GM12878 (cell line): ENCODE measurements around the gene CXCR6. TPM values are rescaled to one million over a fixed set of nuclear protein-coding genes. Genes with fewer than 3 reads are reported as not detected.
A peak's percentile ranks its signal among the peaks of the same experiment; 100 is the strongest.

Experiments
- DPF2 ChIP-seq: fragments of 450-650 bp; IDR thresholded peaks from 2 replicates; pipeline ENCODE4 v1.6.1; 2017; ENCODE audit warnings: mild to moderate bottlenecking
- EED ChIP-seq: sonication (generic); IDR thresholded peaks from 2 replicates; pipeline ENCODE4 v1.6.1; 2016; ENCODE audit warnings: antibody characterized with exemption, low read depth
- EP300 ChIP-seq, 2 experiments: fragments of 150-350 bp in 1 of 2; IDR thresholded peaks; 2 replicates each; pipeline ENCODE4 v1.6.1; 2011 to 2012; ENCODE audit warnings: low read depth in 2 of 2, low read length in 2 of 2, borderline replicate concordance in 1 of 2, improper control_type of control experiment in 1 of 2, inconsistent platforms in 1 of 2; ENCODE audit not compliant: control insufficient read depth in 1 of 2
- ESRRA ChIP-seq: IDR thresholded peaks from 2 replicates; pipeline ENCODE4 v1.6.1; 2012; ENCODE audit warnings: mild to moderate bottlenecking, low read length, improper control_type of control experiment
- EZH2 ChIP-seq: IDR thresholded peaks from 2 replicates; pipeline ENCODE4 v1.6.1; 2012; ENCODE audit warnings: low read depth, mild to moderate bottlenecking, control low read depth, inconsistent platforms, low read length, borderline replicate concordance; ENCODE audit not compliant: control insufficient read depth
- FOXM1 ChIP-seq: IDR thresholded peaks from 2 replicates; pipeline ENCODE4 v1.6.1; 2012; ENCODE audit warnings: low read depth, mild to moderate bottlenecking, inconsistent platforms, low read length, moderate library complexity
- GATAD2B ChIP-seq: fragments of 450-650 bp; conservative IDR thresholded peaks from 2 replicates; pipeline ENCODE4 v1.6.1; 2017; ENCODE audit warnings: low read depth, mild to moderate bottlenecking, moderate library complexity
- HDGF ChIP-seq: fragments of 450-650 bp; IDR thresholded peaks from 2 replicates; pipeline ENCODE4 v1.6.1; 2016; ENCODE audit warnings: antibody characterized with exemption
- IRF4 ChIP-seq: IDR thresholded peaks from 2 replicates; pipeline ENCODE4 v1.6.1; 2011; ENCODE audit warnings: low read depth, low read length
- KDM1A ChIP-seq: fragments of 200-600 bp; sonication (generic); IDR thresholded peaks from 2 replicates; pipeline ENCODE4 v1.6.1; 2016; ENCODE audit warnings: borderline replicate concordance
- NBN ChIP-seq: fragments of 450-650 bp; IDR thresholded peaks from 2 replicates; pipeline ENCODE4 v1.6.1; 2016
- NFXL1 ChIP-seq: fragments of 450-650 bp; IDR thresholded peaks from 2 replicates; pipeline ENCODE4 v1.6.1; 2017; ENCODE audit warnings: antibody characterized with exemption, mild to moderate bottlenecking, borderline replicate concordance
- NFYB ChIP-seq: IDR thresholded peaks from 2 replicates; pipeline ENCODE4 v1.6.1; 2011; ENCODE audit warnings: low read depth, mild to moderate bottlenecking, low read length, improper control_type of control experiment, moderate library complexity; ENCODE audit not compliant: insufficient read depth
- PAX5 ChIP-seq: IDR thresholded peaks from 2 replicates; pipeline ENCODE4 v1.6.1; 2011; ENCODE audit warnings: low read depth, low read length, borderline replicate concordance
- POLR2A ChIP-seq: IDR thresholded peaks from 2 replicates; pipeline ENCODE4 v1.6.1; 2011; ENCODE audit warnings: low read depth, mild to moderate bottlenecking, low read length
- POU2F2 ChIP-seq: IDR thresholded peaks from 3 replicates; pipeline ENCODE4 v1.6.1; 2011; ENCODE audit warnings: low read depth, mild to moderate bottlenecking, low read length, borderline replicate concordance
- RELA ChIP-seq: fragments of 450-650 bp; IDR thresholded peaks from 2 replicates; pipeline ENCODE4 v1.8.0; 2014; ENCODE audit warnings: borderline replicate concordance; ENCODE audit not compliant: partially characterized antibody
- RELB ChIP-seq: fragments of 450-650 bp; IDR thresholded peaks from 2 replicates; pipeline ENCODE4 v1.6.1; 2017; ENCODE audit warnings: low read depth, mild to moderate bottlenecking, moderate library complexity
- RFX5 ChIP-seq: IDR thresholded peaks from 2 replicates; pipeline ENCODE4 v1.6.1; 2011; ENCODE audit warnings: low read depth, low read length, improper control_type of control experiment
- SREBF1 ChIP-seq: IDR thresholded peaks from 2 replicates; pipeline ENCODE4 v1.6.1; 2012; ENCODE audit warnings: mild to moderate bottlenecking, low read length
- STAT1 ChIP-seq: fragments of 450-650 bp; conservative IDR thresholded peaks from 2 replicates; pipeline ENCODE4 v1.6.1; 2014; ENCODE audit warnings: antibody characterized with exemption, mild to moderate bottlenecking
- TCF3 ChIP-seq: IDR thresholded peaks from 2 replicates; pipeline ENCODE4 v1.6.1; 2012; ENCODE audit warnings: low read depth, mild to moderate bottlenecking, low read length, borderline replicate concordance; ENCODE audit not compliant: insufficient read depth
- WRNIP1 ChIP-seq: IDR thresholded peaks from 2 replicates; pipeline ENCODE4 v1.6.1; 2011; ENCODE audit warnings: low read depth, low read length, improper control_type of control experiment, borderline replicate concordance
- ZNF384 ChIP-seq: IDR thresholded peaks from 2 replicates; pipeline ENCODE4 v1.6.1; 2012; ENCODE audit warnings: low read depth, mild to moderate bottlenecking, low read length, improper control_type of control experiment, borderline replicate concordance
- polyA plus RNA-seq, 11 experiments: library from polyadenylated mRNA; depleted of rRNA in 4 of 11; unstranded in 6 of 11; stranded (reverse) in 5 of 11; fragments of >200 nt; fragmentation: Nextera tagmentation in 4 of 11; fragmentation: Illumina TruSeq in 1 of 11; extraction: Ambion mirVana in 4 of 11; extraction: Trizol in 1 of 11; gene quantifications; 1 replicate in 1 of 11; 2 replicates in 10 of 11; pipeline versions ENCODE4 v1.2.1 to v1.2.3, GENCODE V29; 2011 to 2016; ENCODE audit warnings: inconsistent platforms in 2 of 11, missing spikeins in 2 of 11, low read depth in 1 of 11
- total RNA-seq, 4 experiments: library from RNA; depleted of rRNA in 3 of 4; stranded (reverse); fragments of >200 nt in 3 of 4; fragmentation: Illumina TruSeq in 1 of 4; extraction: Trizol in 1 of 4; gene quantifications; 2 replicates each; pipeline versions ENCODE4 v1.2.1 to v1.2.3, GENCODE V29; 2013 to 2021
- TF ChIP-seq, protein P1 (sequence below): fragments of 150-350 bp; IDR thresholded peaks from 2 replicates; pipeline ENCODE4 v1.6.1; 2016; ENCODE audit warnings: low read depth, low read length
- TF ChIP-seq, protein P2 (sequence below): IDR thresholded peaks from 2 replicates; pipeline ENCODE4 v1.6.1; 2011; ENCODE audit warnings: borderline replicate concordance, low read depth, mild to moderate bottlenecking, moderate library complexity, mixed read lengths, low read length; ENCODE audit not compliant: insufficient read depth; ENCODE audit errors: extremely low read length
- TF ChIP-seq, protein P3 (sequence below): IDR thresholded peaks from 2 replicates; pipeline ENCODE4 v1.6.1; 2011; ENCODE audit warnings: low read depth, mild to moderate bottlenecking, low read length, moderate library complexity, borderline replicate concordance; ENCODE audit errors: extremely low read depth

Gene CXCR6
- total and polyA plus RNA-seq, 10 of the 15 experiments (the other 5 are each of a cell fraction or from before 2014, with no cell fraction given), result 0.04 to 0.20 (median 0.12) TPM; not detected in 5

- TF ChIP-seq, protein P1, sequence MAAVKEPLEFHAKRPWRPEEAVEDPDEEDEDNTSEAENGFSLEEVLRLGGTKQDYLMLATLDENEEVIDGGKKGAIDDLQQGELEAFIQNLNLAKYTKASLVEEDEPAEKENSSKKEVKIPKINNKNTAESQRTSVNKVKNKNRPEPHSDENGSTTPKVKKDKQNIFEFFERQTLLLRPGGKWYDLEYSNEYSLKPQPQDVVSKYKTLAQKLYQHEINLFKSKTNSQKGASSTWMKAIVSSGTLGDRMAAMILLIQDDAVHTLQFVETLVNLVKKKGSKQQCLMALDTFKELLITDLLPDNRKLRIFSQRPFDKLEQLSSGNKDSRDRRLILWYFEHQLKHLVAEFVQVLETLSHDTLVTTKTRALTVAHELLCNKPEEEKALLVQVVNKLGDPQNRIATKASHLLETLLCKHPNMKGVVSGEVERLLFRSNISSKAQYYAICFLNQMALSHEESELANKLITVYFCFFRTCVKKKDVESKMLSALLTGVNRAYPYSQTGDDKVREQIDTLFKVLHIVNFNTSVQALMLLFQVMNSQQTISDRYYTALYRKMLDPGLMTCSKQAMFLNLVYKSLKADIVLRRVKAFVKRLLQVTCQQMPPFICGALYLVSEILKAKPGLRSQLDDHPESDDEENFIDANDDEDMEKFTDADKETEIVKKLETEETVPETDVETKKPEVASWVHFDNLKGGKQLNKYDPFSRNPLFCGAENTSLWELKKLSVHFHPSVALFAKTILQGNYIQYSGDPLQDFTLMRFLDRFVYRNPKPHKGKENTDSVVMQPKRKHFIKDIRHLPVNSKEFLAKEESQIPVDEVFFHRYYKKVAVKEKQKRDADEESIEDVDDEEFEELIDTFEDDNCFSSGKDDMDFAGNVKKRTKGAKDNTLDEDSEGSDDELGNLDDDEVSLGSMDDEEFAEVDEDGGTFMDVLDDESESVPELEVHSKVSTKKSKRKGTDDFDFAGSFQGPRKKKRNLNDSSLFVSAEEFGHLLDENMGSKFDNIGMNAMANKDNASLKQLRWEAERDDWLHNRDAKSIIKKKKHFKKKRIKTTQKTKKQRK, result no peak
- TF ChIP-seq NBN, result no peak
- TF ChIP-seq EP300 (IDR thresholded peaks at IDR 0.05; ENCODE audit: borderline replicate concordance in 1 of 2, control insufficient read depth in 1 of 2, low read depth in 2 of 2, low read length in 2 of 2), result peak in 1 of 2 experiments; percentile 31; a peak in 1 of 4 replicates
- TF ChIP-seq POU2F2, result no peak
- TF ChIP-seq, protein P2, sequence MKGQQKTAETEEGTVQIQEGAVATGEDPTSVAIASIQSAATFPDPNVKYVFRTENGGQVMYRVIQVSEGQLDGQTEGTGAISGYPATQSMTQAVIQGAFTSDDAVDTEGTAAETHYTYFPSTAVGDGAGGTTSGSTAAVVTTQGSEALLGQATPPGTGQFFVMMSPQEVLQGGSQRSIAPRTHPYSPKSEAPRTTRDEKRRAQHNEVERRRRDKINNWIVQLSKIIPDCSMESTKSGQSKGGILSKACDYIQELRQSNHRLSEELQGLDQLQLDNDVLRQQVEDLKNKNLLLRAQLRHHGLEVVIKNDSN, result no peak
- TF ChIP-seq WRNIP1, result no peak
- no peak for TF ChIP-seq FOXM1
- TF ChIP-seq POLR2A, result no peak
- no peak for TF ChIP-seq SREBF1
- TF ChIP-seq EZH2, result no peak
- TF ChIP-seq RELA, result peak; percentile 85
- TF ChIP-seq GATAD2B, result no peak
- no peak for TF ChIP-seq RELB
- no peak for TF ChIP-seq NFXL1
- no peak for TF ChIP-seq HDGF
- no peak for TF ChIP-seq ESRRA
- 0 out of 2 replicates have a peak, but pooled peaks have one; percentile 30 for TF ChIP-seq DPF2
- TF ChIP-seq, protein P3, sequence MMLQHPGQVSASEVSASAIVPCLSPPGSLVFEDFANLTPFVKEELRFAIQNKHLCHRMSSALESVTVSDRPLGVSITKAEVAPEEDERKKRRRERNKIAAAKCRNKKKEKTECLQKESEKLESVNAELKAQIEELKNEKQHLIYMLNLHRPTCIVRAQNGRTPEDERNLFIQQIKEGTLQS, result no peak
- TF ChIP-seq NFYB, result no peak
- peak; percentile 23; the same call in 1 of the 2 replicates for TF ChIP-seq PAX5
- no peak for TF ChIP-seq ZNF384
- no peak for TF ChIP-seq STAT1
- peak; percentile 60 for TF ChIP-seq EED
- peak; percentile 76; the same call in 1 of the 2 replicates for TF ChIP-seq TCF3
- TF ChIP-seq RFX5, result no peak
- TF ChIP-seq KDM1A, result no peak
- TF ChIP-seq IRF4, result peak; percentile 82; the same call in 1 of the 2 replicates
These were observed 18.8 kb downstream of the CXCR6 start (continued) for GRCh38 chr3:45962033-45962432.
